Osteoblast (primary cell): ENCODE results near the gene WDR91. TPM values are rescaled to one million over a fixed set of nuclear protein-coding genes. Genes with fewer than 3 reads are reported as not detected.

Source experiments
- DNase-seq: peaks from one replicate; pipeline ENCODE4 v3.0.0; 2011; ENCODE audit warnings: low spot score, mixed read lengths; ENCODE audit not compliant: insufficient read length; ENCODE audit errors: missing footprints
- H2AFZ ChIP-seq: 2 replicates; pipeline ENCODE4 v1.6.0; 2011; ENCODE audit warnings: mild to moderate bottlenecking, low read length
- H3K27ac ChIP-seq: 2 replicates; pipeline ENCODE4 v1.5.1; 2011; ENCODE audit warnings: mild to moderate bottlenecking, low read depth, low read length, moderate library complexity
- H3K27me3 ChIP-seq: 2 replicates; pipeline ENCODE4 v1.6.0; 2012; ENCODE audit warnings: mild to moderate bottlenecking, control low read depth, inconsistent platforms, low read length, moderate library complexity; ENCODE audit not compliant: insufficient read depth
- H3K36me3 ChIP-seq: 2 replicates; pipeline ENCODE4 v1.5.1; 2011; ENCODE audit warnings: mild to moderate bottlenecking, low read length, control low read depth, moderate library complexity; ENCODE audit not compliant: insufficient read depth
- H3K4me1 ChIP-seq: 2 replicates; pipeline ENCODE4 v1.5.1; 2011; ENCODE audit warnings: mild to moderate bottlenecking, low read length, control low read depth, moderate library complexity; ENCODE audit not compliant: insufficient read depth
- H3K4me2 ChIP-seq: 2 replicates; pipeline ENCODE4 v1.6.0; 2011; ENCODE audit warnings: mild to moderate bottlenecking, low read length; ENCODE audit not compliant: insufficient read depth
- H3K4me3 ChIP-seq: fragments of 200-600 bp; sonication (generic); 3 replicates; pipeline ENCODE4 v1.5.1; 2012; ENCODE audit warnings: mild to moderate bottlenecking, low read length, inconsistent platforms; ENCODE audit not compliant: insufficient read depth
- H3K79me2 ChIP-seq: 2 replicates; pipeline ENCODE4 v1.6.0; 2012; ENCODE audit warnings: mild to moderate bottlenecking, low read length, control low read depth, inconsistent platforms; ENCODE audit not compliant: insufficient read depth
- H3K9me3 ChIP-seq: 2 replicates; pipeline ENCODE4 v1.5.1; 2011; ENCODE audit warnings: low read depth, low read length, control low read depth
- H4K20me1 ChIP-seq: 2 replicates; pipeline ENCODE4 v1.6.0; 2012; ENCODE audit warnings: mild to moderate bottlenecking, low read length, control low read depth; ENCODE audit not compliant: insufficient read depth
- CTCF ChIP-seq: IDR thresholded peaks from 2 replicates; pipeline ENCODE4 v1.5.1; 2011; ENCODE audit warnings: mild to moderate bottlenecking, low read depth, low read length, moderate library complexity; ENCODE audit errors: extremely low read depth
- total RNA-seq: library from RNA; depleted of rRNA; stranded (reverse); fragments of >200 nt; gene quantifications from 2 replicates; pipeline ENCODE4 v1.2.3, GENCODE V29; 2012

WDR91 gene
- total RNA-seq, 1 donor = 8.7 TPM

- H3K4me3 ChIP-seq = no peak overlapping the region
Observed at GRCh38 chr7:135158874-135159273, 52.5 kb downstream of the WDR91 start.

GRCh38 chr7:135158141-135158655 lies 53.1 kb downstream of the WDR91 start:
- Histone ChIP-seq H3K4me2 (no peak overlapping the region), H3K36me3 (no peaks in the 10 kb centered on the region), H4K20me1 (no peaks in the 10 kb centered on the region), H3K27ac (no peak overlapping the region), H3K27me3 (no peaks in the 10 kb centered on the region), H2AFZ (no peak overlapping the region), H3K9me3 (no peaks in the 10 kb centered on the region), H3K79me2 (peaks cover 3% of the 10 kb centered on the region), H3K4me3 (no peak overlapping the region), H3K4me1 (peaks cover 18% of the 10 kb centered on the region)
- no peak for DNase-seq
- TF ChIP-seq CTCF = no peak

More at GRCh38 chr7:135158874-135159273, 52.5 kb downstream of the WDR91 start:
- Histone ChIP-seq H3K27ac (no peak overlapping the region), H2AFZ (peak overlapping the region; percentile 41), H3K4me2 (no peak overlapping the region), H3K4me1 (peaks cover 18% of the 10 kb centered on the region), H3K27me3 (no peaks in the 10 kb centered on the region), H3K9me3 (no peaks in the 10 kb centered on the region), H3K36me3 (no peaks in the 10 kb centered on the region), H4K20me1 (no peaks in the 10 kb centered on the region), H3K79me2 (peaks cover 3% of the 10 kb centered on the region)
- TF ChIP-seq CTCF = no peak
- DNase-seq = no peak

- peaks cover 3% of the 10 kb centered on the region for H3K79me2 ChIP-seq
- TF ChIP-seq CTCF = no peak
- no peak for DNase-seq
- no peak overlapping the region for H2AFZ ChIP-seq
- H3K27ac ChIP-seq = no peak overlapping the region
- H4K20me1 ChIP-seq = no peaks in the 10 kb centered on the region
- no peak overlapping the region for H3K4me2 ChIP-seq
- H3K9me3 ChIP-seq = no peaks in the 10 kb centered on the region
- no peaks in the 10 kb centered on the region for H3K27me3 ChIP-seq
- H3K36me3 ChIP-seq = no peaks in the 10 kb centered on the region
- H3K4me1 ChIP-seq = peaks cover 18% of the 10 kb centered on the region
- no peak overlapping the region for H3K4me3 ChIP-seq
Observed at GRCh38 chr7:135156290-135156689, 55.0 kb downstream of the WDR91 start.

- Histone ChIP-seq H2AFZ (no peak overlapping the region), H3K9me3 (no peaks in the 10 kb centered on the region), H4K20me1 (no peaks in the 10 kb centered on the region), H3K4me3 (no peak overlapping the region), H3K27ac (no peak overlapping the region), H3K27me3 (no peaks in the 10 kb centered on the region), H3K36me3 (no peaks in the 10 kb centered on the region), H3K79me2 (peaks cover 3% of the 10 kb centered on the region), H3K4me2 (no peak overlapping the region), H3K4me1 (peaks cover 8% of the 10 kb centered on the region)
- DNase-seq = no peak
- no peak for TF ChIP-seq CTCF
Observed at GRCh38 chr7:135154734-135155133, 56.6 kb downstream of the WDR91 start.
